GM18498 (cell line): ENCODE data around the gene ERMAP.
"Not testable (repeated sequence)": the region's sequence is repeated elsewhere in the genome, so short reads cannot be mapped to it uniquely, and the experiment has no call there.

Source experiments
- ATAC-seq: cut with Tn5 transposase; IDR thresholded peaks from one replicate; pipeline ENCODE4 v1.9.1; 2021; ENCODE audit warnings: mild to moderate bottlenecking, moderate library complexity; ENCODE audit not compliant: unreplicated experiment

Gene ERMAP

DNA sequence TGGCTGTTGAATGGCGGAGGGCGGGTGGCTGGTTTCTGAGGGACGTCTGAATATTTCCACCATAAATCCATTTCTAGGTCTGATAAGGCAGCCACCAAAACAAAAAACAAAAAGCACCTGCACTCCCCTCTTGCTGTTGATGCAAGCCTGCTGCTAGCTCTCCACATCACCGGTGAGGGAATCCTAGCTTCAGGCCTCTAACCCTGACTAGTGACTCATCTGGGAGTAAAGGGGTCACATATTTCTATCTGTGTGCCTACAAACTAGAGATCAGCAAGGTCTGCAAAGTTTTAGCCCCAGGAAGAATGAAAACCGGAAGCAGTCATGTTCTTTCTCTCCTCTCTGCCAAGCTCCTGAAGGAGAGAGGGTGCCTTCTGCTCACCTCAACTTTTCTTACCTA lies 10.3 kb upstream of the ERMAP start:
- ATAC-seq, result no peak

DNA sequence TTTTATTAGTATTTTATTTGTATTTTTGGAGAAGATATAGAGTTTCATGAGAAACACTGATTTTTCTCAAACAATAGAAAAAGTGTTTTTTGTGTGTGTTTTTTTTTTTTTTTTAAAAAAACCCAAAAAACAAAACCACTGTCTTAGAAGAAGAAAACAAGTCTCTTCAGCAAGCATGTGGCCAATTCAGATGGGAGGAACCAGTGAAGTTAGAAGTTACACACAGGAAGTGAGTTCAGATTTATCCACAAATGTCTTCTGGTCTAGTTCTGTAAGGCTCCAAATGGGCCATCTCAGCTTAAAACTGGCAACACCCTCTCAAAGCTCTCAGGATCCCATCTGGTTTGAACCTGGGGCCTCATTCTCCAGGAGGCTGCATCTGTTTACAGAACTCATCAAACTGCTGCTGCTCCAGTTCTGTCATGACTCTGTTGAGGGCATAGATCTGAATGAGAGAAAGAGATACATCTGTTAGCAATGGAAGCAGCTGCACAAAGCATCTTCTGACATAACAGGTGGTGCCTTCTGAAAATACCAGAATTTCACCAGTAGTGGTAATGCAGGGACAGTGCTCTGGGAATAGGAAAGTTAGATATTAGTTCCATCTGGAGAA lies 9.8 kb upstream of the ERMAP start:
- no peak for ATAC-seq

- not testable (repeated sequence) for ATAC-seq
Observed at GRCh38 chr1:42814815-42815214, 2.1 kb upstream of the ERMAP start.

GRCh38 chr1:42815941-42816584 lies 859 bp upstream of the ERMAP start:
- ATAC-seq, result no peak

DNA sequence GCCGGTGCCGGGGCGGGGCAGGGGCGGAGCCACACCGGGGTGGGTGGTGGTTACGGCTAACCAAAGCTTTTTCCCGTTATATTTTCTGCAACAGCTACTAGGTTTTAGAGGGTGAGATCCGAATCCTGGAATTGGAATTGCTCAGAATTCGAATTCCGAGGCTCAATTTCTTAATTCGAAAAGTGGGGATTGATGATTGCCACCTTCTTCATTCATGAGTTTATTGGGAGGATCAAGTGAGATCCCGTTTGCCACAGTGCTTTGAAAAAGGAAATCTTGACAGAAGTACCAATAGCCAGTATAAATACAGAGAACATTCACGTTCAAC lies 482 bp downstream of the ERMAP start:
- ATAC-seq, result no peak

DNA sequence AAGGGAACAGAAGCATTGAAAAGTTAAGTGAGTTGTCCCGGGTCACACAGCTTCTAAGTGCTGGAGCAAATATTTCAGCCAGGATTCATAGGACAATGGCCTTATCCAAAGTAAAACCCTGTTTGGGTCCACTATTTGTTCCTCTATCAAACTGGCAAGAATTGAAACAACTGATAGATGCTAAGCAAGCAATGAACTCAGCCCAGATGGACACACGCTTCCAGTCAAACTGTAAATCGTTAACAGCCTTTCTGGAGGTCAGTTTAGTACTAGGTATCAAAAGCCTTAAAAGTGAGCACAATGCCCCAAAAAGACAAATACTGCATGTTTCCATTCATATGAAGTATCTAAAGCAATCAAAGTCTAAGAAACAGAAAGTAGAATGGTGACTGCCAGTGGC lies 1.1 kb downstream of the ERMAP start:
- ATAC-seq, result no peak

GRCh38 chr1:42820813-42821212 lies 3.9 kb downstream of the ERMAP start:
- no peak for ATAC-seq

- ATAC-seq, result no peak
Observed at GRCh38 chr1:42821690-42822089, 4.8 kb downstream of the ERMAP start.

GRCh38 chr1:42822800-42823392 lies 6.0 kb downstream of the ERMAP start:
- no peak for ATAC-seq

- no peak for ATAC-seq
Observed at GRCh38 chr1:42824481-42825035, 7.6 kb downstream of the ERMAP start.

- no peak for ATAC-seq
Observed at GRCh38 chr1:42825036-42825851, 8.3 kb downstream of the ERMAP start.

- no peak for ATAC-seq
Observed at GRCh38 chr1:42830631-42831030, 13.7 kb downstream of the ERMAP start.

DNA sequence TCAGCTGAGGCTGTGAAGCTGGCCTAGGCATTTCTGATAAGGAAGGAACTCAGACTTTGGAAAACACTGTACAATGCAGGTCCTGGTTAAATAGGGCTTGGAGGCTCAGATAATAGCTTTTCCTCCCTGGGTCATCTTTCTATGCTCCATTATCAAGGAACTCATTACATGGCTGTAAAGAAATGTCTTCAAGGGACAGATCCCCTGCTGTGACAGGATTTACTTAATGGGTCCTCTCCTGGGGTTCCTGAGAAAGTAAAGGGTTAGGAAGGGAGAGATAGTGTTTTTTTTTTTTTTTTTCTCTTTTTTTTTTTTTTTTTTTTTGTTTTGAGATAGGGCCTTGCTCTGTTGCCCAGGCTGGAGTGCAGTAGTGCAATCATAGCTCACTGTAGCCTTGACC lies 14.4 kb downstream of the ERMAP start:
- no peak for ATAC-seq

GRCh38 chr1:42832641-42833240 lies 15.8 kb downstream of the ERMAP start:
- no peak for ATAC-seq

DNA sequence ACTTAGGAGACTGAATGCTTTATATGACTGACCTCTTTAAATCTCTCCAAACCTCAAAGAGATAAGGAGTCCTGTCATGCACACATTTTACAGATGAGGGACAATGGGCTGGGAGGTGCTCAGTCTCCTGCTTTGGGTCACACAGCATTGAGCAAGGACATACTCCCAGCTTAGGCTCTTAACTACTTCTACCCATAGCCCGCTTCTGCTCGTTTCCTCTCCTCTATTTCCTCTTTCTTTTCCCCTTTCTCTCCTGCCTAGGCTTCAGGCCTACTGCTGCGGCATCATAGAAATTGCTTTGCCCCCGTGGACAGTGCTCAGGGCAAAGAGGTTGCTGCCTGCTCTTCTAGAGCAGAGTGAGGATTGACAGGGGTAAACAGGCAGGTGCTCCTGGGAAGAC lies 17.1 kb downstream of the ERMAP start:
- no peak for ATAC-seq

DNA sequence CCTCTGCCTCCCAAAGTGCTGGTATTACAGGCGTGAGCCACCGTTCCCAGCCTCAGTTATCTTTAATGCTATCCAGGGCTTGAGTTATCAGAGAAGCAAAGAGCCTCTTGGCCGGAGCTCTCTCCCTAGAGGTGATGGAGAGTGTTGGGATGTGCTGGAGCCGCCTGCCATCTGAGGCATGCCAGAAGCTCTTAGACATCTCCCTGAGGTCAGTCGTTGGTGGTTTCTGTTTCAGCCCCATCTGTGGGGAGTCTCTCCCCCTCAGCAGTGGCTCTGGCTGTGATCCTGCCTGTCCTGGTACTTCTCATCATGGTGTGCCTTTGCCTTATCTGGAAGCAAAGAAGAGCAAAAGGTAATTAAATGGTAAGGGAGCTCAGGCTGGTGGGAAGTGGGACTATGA lies 17.9 kb downstream of the ERMAP start:
- ATAC-seq, result no peak

GRCh38 chr1:42835422-42835821 lies 18.5 kb downstream of the ERMAP start:
- no peak for ATAC-seq

GRCh38 chr1:42837709-42838108 lies 20.8 kb downstream of the ERMAP start:
- ATAC-seq, result no peak

GRCh38 chr1:42838482-42839190 lies 21.7 kb downstream of the ERMAP start:
- no peak for ATAC-seq

DNA sequence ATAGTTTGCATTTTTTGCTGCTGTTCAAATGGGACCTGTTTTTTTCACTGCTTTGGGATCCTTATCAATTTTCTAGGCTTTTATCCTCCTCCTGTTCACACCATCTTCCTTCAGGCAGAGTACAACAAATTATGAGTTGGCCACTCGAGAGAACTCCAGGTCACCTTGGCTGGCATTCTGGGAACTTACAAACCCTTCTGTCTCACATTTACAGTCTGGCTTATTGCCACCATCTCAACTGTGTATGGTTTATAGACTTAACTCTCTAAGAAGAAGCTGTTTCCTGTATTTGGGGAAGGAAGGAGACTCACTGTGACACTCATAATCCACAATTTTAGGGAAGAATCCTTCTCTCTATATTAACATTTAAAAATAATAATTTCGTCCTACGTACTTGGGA lies 24.1 kb downstream of the ERMAP start:
- no peak for ATAC-seq
